AG08395 (cell line): ENCODE measurements around the gene IL16.
A peak's percentile ranks its signal among the peaks of the same experiment; 100 is the strongest.

Experiments
- DNase-seq: peaks from one replicate; pipeline ENCODE4 v3.0.0; 2012; ENCODE audit warnings: mixed read lengths, low spot score

Gene IL16

DNA sequence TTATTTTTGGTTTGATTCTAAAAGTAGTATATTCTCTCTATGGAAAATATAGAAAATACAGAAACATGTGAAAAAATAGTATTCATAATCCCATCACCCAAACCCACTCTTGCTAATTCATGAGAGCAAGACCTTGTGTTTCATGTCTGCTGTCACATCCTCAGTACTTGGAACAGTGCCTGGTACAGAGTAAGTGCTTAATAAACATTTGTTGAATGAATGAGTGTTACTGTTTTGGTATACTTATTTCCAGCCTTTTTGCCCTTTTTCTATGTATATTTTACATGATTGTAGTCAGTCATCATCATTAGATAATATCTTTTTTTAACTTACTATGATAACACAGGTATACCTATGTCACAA, 59.3 kb downstream of the IL16 start:
- DNase-seq, result no peak

GRCh38 chr15:81256916-81257315, 60.2 kb downstream of the IL16 start:
- DNase-seq, result peak; percentile 67

GRCh38 chr15:81257435-81257834, 60.8 kb downstream of the IL16 start:
- DNase-seq, result no peak

- DNase-seq, result no peak
These were observed 61.8 kb downstream of the IL16 start for GRCh38 chr15:81258455-81258854.

GRCh38 chr15:81259760-81260298, 63.1 kb downstream of the IL16 start:
- no peak for DNase-seq

DNA sequence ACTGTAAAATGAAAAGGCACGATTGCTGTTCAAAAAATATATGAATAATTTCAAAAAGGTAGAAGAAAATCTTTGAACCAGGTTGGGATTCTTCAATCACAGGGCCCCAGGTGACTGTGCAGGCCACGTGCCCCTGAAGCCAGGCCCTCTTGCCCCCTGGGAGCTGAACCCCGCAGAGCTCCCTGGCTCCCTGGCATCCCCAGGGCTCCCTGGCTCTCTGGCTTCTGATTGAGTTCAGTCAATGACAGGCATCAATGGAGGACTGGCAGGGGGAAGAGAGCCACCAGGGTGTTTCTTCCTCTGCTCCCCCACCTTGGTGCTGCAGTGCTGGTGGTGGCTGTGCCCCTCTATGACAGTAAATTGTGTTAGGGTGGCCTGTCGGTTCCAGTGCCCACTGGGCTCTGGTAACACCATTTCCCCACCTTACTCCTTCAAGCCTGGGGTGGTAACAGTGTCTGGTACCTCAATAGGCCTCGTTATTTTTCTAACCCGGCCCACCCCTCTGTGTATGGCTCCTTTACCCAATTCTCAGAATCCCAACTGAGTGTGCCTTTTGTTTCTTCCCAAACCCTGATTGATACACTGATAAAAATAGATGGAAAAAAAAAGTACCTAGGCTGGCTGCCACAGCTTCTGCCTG, 64.6 kb downstream of the IL16 start:
- no peak for DNase-seq

- DNase-seq, result no peak
These were observed 66.8 kb downstream of the IL16 start for GRCh38 chr15:81263477-81263876.

DNA sequence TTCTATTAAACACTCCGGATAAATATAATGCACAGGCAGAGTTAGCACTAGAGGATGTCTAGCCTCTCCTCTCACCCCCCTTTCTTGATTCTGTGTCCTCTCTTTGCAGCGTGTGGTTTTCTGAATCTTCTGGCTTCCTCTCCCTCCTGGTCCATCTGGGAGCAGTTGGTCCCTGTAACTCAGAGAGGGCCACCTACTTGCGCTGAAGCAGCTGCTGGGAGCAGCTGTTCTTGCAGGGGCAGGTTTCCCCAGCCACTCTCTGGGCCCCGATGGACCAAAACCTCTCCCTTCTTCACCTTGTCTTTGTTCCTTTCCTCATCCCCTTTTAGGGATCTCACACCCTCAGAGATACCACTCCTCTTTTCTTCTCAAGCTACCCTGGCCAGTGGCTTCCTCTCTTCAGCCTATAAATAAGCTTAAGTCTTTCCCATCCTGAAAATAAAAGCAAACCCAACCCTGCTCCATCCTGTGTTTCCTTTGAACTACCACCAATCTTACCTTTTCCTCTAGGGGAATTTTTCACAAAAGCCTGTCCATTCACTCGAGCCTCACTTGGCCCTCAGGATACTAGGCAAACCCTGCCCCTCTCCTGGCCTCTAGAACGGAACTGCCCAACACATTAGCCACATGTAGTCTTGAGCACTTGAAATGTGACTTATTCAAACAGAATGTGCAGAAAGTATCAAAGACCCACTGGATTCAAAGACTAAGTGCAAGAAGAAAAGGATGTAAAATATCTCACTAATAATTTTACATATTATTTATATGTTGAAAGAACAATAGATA, 67.6 kb downstream of the IL16 start:
- DNase-seq, result no peak

GRCh38 chr15:81265256-81265943, 68.7 kb downstream of the IL16 start:
- DNase-seq, result no peak

- peak; percentile 90 for DNase-seq
These were observed 69.5 kb downstream of the IL16 start for GRCh38 chr15:81265944-81266775.

- no peak for DNase-seq
These were observed 71.7 kb downstream of the IL16 start for GRCh38 chr15:81268340-81268739.

DNA sequence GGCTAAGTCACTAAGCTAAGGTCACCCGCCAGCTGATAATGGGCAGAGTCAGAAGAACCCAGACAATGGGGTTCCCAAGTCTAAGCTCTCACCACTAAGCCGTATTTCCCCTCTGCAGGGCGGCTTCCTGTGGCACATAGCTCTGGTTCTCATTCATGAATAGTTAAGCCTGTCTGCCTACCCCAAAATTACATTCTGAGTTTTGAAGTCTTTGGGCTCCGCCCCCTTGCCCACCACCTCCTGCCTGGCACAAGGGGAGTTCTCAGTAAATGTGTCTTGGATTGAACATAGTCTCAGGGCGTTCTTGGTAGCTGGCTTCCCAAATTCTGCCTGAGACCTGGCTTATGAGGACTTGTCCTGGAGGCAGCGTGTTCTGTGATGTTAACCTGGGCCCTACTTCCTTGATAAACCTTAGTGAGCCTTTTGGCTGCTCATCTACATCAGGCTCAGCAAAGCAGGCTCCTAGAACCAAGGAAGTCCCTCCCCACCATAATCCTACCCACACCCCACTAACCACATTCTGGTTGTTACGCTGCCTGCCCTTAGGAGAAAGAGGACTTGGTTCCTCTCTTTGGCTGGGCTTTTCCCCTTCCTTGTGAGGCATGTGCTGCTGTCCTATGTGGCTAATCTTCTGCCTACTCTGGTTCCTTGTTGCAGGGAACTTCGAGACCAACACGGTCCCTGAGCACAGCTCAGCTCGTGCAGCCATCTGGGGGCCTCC, 72.4 kb downstream of the IL16 start:
- no peak for DNase-seq

GRCh38 chr15:81270188-81270587, 73.5 kb downstream of the IL16 start:
- no peak for DNase-seq

GRCh38 chr15:81270781-81271491, 74.3 kb downstream of the IL16 start:
- DNase-seq, result no peak

DNA sequence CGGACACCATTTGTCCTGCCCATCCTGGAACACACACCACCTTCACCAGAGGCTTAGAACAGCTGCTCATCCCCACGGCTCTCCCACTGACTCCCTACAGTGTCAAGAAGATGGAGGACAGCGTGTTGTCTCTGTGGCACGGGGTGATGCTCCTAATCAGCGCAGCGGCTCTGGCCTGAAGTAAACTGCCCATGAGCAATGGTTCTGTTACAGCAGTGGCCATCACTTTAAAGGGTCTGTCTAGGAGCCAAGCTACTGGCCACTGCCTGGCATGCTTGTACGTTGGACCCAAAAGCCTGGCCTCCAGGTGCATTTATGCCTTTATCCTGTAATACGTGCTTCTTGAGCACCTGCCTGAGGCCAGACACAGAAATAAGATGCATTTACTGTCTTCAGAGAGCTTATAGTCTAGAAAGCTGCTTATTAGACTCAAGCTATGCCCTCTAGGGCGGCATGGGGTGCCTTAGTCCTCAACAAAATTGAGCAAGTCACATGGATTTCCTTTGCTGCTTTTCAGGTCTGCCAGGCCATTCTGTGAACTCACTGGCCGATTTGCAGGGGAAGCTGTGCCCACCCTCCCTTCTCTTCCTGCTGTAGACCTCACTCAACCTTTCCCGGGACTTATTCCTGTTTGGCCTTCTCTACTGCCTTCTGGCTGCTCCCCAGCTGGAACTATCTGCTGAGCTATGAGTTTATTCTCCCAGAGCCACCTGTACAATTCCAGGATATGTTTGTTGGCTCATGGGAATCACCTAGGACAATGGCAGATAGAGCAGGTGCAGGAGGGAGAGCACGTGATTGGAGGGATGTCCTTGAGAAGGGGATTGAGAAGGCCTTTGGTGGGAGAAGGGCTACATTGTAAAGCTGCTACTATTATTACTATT, 75.3 kb downstream of the IL16 start:
- DNase-seq, result no peak

- no peak for DNase-seq
These were observed 76.5 kb downstream of the IL16 start for GRCh38 chr15:81273200-81273599.

- DNase-seq, result no peak
These were observed 77.2 kb downstream of the IL16 start for GRCh38 chr15:81273855-81274254.

DNA sequence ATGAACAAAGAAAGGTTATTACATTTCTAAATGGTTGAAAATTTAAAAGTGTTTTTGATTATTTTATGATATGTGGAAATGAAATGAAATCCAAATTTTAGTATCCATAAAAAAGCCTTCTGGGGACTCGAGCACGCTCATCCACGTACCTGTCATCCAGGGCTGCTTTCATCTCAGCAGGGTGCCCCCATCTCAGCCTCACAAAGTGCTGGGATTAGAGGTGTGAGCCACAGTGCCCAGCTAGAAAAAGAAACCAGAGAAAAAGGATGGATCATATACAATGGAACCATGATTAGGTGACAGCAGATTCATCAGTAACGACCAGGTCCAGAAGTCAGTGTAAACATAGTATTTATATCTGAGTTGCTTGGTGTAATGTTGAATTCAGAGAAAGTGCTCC, 77.6 kb downstream of the IL16 start:
- no peak for DNase-seq

GRCh38 chr15:81274931-81275707, 78.4 kb downstream of the IL16 start:
- peak; percentile 84 for DNase-seq
